Stimulated activated CD4-positive, alpha-beta T cell treated with anti-CD3 and anti-CD28 coated beads, Interleukin-2, amount 100 ng/mL, for 48 hours (primary cell): ENCODE measurements around the gene VKORC1.
"Not testable (repeated sequence)": the region's sequence is repeated elsewhere in the genome, so short reads cannot be mapped to it uniquely, and the experiment has no call there.

Experiments used
- DNase-seq, 2 donors: peaks; one replicate each; pipeline ENCODE4 v3.0.0-alpha.2; 2020

VKORC1 gene

DNA sequence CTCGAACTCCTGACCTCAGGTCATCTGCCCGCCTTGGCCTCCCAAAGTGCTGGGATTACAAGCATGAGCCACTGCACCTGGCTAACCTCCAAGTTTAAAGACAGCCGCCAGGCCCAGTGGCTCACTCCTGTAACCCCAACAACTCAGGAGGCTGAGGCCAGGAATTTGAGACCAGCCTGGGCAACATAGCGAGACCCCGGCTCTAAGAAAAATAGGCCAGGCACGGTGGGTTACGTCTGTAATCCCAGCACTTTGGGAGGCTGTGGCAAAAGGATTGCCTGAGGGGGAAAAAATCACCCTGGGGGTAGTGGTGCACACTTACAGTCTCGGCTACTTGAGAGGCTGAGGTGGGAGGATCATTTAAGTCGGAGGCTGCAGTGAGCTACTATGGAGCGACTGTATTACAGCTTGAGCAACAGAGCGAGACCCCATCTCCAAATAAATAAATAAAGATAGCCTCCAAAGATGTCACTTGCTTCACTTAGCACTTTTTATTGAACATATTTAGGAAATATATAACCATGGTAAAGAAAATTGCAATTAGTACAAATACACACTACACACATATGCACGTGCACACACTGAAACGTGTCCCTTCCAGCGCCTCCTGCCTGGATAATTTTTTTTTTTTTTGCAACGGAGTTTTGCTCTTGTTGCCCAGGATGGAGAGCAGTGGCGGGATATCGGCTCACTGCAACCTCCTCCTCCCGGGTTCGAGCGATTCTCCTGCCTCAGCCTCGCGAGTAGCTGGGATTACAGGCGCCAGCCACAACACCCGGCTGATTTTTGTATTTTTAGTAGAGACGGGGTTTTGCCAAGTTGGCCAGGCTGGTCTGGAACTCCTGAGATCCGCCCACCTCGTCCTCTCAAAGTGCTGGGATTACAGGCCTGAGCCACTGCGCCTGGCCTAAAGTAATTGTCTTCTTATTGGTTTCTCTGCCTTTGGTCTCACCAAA, 12.2 kb upstream of the VKORC1 start:
- DNase-seq = no peak

- peak; percentile 83 to 91 for DNase-seq
Measured at GRCh38 chr16:31105677-31106213, 11.1 kb upstream of the VKORC1 start.

GRCh38 chr16:31100876-31101641, 6.5 kb upstream of the VKORC1 start:
- DNase-seq = not testable (repeated sequence)

DNA sequence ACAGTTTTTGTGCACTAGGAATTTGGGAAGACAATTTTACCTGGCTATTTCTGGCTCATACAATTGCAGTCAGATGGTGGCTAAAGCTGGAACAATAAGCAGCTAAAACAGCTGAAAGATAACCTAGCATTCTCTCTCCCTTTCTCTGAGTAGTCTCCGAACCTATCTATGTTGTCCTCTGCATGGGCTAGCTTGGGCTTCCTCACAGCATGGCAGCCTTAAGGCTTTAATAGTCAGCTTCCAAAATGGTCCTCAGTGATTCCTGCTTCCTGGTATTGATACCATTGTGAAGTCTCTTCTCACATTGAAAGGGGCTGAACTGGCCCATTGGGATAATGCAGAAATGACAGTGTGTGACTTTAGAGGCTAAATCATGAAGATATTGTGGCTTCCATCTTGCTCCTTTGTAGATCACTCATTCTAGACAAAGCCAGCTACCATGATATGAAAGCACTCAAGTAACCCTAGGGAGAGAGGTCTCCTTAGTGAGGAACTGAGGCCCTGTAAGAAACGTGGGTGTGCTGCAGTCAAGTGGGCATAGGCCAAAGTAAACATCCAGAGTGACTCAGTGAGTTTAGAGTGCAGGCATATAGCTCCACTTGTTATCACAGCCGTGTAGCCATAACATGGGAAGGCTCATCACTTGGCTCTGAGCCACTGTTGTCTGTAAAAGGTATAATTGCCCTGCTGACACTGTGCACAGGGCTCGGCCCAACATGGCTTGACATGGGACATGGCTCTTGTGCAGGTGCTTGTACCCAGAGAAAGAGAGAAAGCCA, 5.5 kb upstream of the VKORC1 start:
- no peak for DNase-seq

GRCh38 chr16:31094088-31094423, 541 bp downstream of the VKORC1 start:
- DNase-seq = no peak

GRCh38 chr16:31093132-31093703, 1.4 kb downstream of the VKORC1 start:
- no peak for DNase-seq

GRCh38 chr16:31092330-31092729, 2.3 kb downstream of the VKORC1 start:
- DNase-seq = no peak

DNA sequence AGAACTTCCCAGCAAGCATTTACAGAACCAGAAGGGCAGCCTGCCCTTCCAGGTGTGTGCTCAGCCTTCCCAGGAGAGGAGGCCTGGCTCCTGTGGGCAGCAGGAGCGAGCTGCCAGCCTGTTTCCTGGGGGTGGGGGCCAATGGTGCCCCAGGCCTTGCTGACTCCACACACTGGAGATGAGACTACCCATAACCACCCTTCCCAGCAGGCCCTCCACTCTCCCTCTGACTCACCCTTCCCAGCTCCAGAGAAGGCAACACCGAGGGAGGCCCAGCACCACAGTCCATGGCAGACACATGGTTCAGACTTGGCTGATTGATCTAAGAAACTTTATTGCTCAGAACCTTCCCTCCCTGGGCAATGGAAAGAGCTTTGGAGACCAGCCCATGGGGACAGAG, 4.1 kb downstream of the VKORC1 start:
- DNase-seq = no peak

GRCh38 chr16:31089199-31089598, 5.4 kb downstream of the VKORC1 start:
- no peak for DNase-seq

- DNase-seq = no peak
Measured at GRCh38 chr16:31088459-31089183, 6.0 kb downstream of the VKORC1 start, which contains the start of gene PRSS53. Gene PRSS53 (minus strand): TSS chr16:31088943. CDS start chr16:31088809, 134 bp downstream.

DNA sequence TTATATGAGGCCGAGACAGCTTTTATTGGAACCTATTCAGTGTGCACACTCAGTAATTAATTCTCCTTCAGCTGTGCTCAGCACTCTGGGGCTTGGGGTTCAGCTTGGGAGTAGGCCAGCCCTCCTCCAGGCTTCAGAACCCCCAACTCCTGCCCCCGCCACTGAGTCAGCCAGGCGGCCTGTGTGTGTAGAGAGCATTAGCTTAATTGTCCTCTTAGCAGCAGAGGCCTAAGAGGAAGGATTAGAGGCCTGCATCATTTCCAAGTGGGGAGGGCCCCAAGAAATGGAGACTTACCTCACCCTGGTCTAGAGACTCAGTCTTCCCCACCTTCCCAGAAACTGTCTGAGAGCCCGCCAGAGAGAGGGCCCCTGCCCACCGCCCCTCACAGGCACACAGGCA, 6.6 kb downstream of the VKORC1 start:
- DNase-seq = no peak

DNA sequence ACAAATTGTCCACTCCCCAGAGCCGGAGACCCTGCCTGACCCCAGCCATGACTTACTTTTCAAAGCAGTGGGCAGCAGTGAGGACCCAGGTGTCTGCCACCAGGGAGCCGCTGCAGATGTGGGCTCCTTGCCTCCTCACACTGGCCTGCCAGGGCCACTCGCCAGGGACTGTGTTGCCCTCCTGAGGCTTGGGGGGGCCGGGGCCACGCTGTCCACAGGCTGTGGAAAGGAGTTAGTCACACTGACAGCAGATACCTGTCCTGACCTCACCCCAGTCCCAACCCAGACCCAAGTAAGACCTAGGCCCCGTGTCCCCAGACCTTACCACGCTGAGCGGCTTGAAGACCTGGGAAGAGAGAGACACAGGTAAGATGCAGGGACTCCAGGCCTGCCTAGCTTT, 7.1 kb downstream of the VKORC1 start:
- DNase-seq = no peak

DNA sequence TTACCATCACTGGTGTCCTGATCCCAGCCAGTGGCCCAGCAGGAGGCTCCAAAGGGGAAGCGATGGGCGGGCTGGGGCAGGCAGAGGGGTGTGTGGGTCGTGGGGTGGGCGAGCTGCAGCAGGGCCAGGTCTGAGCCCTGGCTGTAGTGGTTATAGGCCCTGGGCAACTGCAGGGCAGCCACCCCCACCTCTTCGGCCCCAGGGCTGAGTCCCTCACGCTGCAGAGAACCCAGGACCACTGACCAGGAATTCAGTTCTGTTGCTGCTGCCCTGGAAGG, 8.0 kb downstream of the VKORC1 start:
- DNase-seq = no peak

DNA sequence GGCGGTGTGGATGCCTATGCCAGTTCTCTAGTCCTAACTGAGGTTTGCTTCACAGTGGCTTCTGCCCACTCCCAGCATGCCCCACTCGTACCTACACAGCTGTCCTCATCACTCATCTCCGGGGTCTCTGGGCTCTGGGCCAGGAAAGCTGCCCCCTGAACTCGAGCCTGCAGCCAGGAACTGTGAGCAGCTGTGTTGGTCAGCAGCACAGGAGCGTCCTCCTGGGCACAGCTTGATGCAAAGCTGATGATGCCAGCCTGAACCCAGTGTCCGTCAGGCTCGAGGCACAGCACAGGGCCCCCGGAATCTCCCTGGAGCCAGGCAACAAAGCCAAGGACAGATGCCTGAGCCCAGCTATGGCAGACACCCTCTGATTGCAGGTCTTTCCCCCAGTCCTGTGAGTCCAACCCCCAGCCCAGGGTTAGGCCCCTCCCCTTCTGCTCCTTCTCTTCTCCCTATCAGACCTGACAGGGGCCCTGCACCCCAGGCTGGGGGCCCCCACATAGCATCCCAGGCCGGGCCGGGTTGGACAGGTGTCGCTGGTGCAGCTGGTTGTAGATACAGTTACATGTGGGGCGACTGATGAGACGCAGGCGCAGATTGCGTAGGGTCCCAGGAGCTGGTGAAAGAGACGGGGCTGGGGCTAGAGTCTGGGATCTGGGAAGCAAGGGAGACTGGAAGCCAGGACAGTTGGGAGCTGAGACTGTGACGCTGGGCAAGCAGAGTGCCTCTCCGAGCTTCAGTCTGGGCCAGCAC, 8.5 kb downstream of the VKORC1 start:
- no peak for DNase-seq

DNA sequence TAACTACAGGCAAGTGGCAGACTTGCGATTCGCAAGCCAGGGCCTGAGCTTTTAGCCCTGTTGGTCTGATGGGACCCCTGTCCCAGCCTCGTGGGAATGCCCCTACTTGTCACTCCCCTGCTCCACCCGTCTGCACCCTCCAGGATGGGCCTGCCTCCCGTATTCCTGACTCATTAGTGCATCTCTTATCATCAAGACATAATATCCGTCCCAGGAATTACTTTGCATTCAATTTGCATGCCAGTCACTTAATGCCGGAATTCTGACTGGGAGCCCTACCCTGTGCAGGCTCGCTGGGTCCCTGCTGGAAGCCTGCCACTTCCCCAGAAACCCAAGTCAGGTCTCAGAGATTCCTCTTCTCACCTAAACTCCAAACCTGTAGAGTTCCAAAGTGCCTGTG, 9.2 kb downstream of the VKORC1 start:
- DNase-seq = no peak

DNA sequence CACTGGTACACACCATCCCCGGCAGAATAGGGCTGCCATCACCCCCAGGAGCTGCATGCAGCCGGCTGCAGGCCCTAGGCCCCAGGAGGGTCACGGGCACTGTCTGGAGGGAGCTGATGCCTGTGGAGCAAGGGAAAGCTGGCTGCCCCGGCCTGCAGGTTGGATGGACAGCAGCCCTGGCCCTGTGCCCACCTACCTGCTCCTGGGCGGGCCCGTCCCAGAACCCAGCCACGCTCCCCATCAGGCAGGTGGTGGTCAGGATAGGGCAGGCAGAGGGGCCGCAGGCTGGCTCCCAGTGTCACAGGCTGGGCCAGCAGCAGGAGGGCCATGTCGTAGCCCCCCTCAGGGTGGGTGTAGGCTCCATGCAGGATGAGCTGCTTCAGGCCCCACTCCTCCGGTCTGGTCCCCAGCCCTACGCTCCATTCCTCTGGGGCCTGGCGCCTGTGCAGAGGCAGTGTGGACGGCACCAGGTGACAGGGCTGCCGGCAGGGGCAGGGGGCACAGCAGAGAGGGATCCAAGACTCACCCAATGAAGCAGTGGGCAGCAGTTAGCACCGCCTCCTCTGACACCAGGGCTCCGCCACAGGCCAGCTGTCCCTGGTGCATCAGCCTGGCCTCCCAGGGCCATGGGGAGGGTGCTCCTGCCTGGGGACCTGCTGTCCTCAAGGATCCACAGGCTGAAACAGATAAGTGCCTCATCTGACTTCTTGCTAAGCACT, 9.9 kb downstream of the VKORC1 start:
- DNase-seq = no peak

DNA sequence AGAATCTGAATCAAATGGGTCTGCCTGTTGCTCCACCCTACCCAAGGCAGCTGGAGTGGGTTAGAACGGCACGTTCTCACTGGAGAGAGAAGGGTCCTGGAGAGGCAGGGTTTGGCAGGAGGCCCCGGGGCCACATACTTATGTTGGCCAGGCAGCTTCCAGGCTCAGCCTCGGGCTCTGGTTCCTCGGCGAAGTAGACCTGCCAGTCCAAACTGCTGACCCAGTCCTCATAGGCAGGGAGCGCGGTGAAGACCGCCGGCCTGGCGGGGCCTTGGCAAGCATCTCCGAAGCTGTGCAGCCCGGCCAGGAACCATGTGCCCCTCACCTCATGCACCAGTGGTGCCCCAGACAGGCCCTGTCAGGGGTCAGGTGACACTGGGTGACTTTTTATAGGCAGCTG, 10.6 kb downstream of the VKORC1 start:
- no peak for DNase-seq

DNA sequence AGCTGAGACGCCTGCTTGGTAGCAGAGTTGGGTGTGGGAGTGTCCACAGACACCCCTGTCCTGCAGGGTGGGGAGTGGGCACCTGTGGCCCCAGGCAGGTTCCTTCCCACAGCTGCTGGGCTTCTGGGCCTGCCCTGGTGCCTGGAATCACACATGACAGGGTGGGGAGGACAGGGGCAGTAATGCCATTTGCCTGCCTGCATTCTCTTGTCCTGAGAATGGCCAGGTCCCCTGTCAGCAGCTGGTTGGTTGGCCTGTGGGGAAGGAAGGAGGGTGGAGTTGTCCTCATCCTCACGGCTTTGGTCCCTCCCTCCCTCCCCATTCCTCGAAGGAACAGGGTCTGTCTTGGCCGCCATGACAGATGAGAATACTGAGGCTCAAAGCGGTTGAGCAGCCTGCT, 11.0 kb downstream of the VKORC1 start:
- no peak for DNase-seq

DNA sequence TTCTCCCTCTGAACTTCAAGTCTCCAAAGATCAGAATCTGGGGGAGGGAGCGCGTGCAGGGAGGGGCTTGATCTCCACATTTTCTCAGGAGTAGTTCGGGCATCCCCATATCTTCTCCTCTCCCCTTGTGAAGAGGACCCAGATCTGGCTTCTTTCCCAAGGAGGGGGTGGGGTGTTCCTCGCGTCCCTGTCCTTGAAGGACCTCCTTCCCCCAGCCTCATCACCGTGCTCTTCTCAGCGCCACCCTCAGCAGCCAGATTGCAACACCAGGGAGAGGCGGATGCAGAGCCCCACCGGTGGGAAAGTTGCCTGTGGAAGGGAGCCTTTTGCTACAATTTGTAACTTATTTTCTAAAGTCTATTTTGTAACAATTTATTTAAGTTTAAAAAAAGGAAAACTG, 11.5 kb downstream of the VKORC1 start:
- DNase-seq = no peak

DNA sequence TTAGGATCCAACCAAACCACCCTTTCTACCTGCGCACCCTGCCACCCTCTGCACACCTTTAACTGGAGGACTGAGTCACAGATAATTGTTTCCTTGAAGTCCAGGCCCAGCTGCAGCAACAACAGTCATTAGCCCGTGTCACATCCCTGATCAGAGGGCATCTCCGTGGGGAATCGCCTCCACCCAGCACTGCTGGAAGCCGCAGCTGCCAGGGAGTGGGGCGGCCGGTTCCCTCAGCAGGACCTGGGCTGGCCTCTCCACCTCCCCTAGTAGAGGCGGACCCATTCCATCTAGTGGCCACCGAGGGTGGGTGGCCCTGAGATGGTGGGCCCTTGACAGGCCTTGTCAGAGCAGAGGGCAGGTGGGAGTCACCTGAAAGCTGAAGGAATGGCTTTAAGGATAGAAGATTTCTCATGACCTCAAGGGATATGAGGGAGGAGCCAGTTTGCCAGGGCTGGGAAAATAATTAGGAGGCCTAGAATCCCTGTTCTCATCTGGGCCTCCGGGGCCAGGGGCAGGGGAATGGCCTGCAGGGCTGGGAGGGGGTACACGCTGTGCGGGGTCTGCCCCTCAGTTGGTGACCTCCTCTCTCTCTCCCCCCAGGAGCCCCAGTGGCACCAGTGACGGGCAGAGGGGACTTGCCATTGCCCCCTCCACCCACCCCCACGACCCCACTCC, 12.1 kb downstream of the VKORC1 start:
- no peak for DNase-seq
